Skin of body (tissue), 2 donors: ENCODE data around the gene PKIG. TPM values are rescaled to one million over a fixed set of nuclear protein-coding genes. Genes with fewer than 3 reads are reported as not detected.
"Not testable (repeated sequence)": the region's sequence is repeated elsewhere in the genome, so short reads cannot be mapped to it uniquely, and the experiment has no call there.

Experiments used
- DNase-seq: peaks from one replicate; lab custom pipeline; 2025; lab: John Stamatoyannopoulos, UW
- total RNA-seq: library from RNA; depleted of rRNA; stranded (reverse); fragments of >200 nt; gene quantifications from one replicate; pipeline ENCODE4 v1.2.3, GENCODE V29; 2014

PKIG gene
- total RNA-seq, 1 donor from 2014 or later, result 21.8 TPM

- peak; percentile 26 for DNase-seq
These were observed 55.4 kb downstream of the PKIG start for GRCh38 chr20:44637522-44638372.

- DNase-seq, result no peak
These were observed 58.1 kb downstream of the PKIG start for GRCh38 chr20:44640522-44640921.

GRCh38 chr20:44641325-44641724 is 58.9 kb downstream of the PKIG start:
- DNase-seq, result no peak

DNA sequence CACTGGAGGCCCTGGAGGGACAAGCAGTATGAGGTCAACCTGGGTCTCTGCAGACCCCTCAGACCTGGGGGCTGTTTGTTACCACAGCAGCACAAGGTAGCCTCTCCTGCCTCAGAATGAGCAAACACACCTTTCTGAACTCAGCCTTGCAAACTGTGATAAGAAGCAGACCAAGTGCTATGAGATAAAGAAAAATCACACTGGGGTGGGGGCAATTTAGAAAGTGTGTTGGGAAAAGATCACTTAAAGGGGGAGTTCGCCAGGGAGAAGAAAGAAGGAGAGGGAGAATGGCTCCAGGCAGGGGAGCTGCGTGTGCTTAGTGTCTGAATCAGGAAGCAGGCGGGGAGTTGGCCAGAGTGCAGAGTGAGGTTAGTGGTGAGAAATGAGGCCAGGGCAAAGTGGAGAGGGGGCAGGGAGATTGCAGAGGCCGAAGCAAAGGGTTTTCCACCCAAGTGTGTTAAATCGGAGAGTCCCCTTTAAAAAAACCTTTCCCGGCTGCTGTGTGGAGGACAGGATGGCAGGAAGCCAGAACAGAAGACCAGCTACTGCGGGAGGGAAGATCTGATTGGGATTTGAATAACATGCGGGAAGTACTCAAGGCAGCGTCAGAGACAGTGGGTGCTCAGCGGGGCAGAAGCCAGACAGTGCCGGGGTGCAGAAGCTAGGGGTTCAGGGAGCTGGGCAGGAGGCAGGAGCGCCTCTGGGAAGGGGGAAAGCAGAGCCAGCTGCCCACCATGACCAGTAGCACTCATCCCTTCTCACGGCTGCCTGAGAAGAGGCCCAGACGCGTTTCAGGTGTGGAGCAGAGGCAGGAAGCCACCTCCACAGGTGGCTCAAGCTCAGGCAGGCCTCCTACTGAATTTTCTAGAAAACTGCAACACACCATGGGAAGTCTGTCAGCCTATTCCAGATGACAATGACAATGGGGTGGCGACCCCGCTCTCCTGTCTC is 60.1 kb downstream of the PKIG start:
- DNase-seq, result peak; percentile 56

DNA sequence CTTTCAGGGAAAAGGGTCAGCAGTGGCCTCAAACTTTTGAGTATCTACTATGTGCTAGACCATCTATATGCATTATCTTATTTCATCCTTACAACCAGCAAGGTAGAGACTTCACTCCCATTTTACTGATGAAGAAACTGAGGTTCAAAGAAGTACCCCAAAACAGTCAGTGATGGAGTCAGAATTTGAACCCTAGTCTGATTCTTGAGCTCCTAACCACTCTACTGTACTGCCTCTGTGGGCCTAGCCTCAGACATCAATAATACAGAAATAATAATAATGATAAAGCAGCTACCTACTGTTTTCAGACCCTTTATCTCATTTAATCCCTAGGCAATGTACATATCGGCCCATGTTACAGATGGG is 60.8 kb downstream of the PKIG start:
- DNase-seq, result no peak

- peak; percentile 23 for DNase-seq
These were observed 61.3 kb downstream of the PKIG start for GRCh38 chr20:44643596-44644229.

DNA sequence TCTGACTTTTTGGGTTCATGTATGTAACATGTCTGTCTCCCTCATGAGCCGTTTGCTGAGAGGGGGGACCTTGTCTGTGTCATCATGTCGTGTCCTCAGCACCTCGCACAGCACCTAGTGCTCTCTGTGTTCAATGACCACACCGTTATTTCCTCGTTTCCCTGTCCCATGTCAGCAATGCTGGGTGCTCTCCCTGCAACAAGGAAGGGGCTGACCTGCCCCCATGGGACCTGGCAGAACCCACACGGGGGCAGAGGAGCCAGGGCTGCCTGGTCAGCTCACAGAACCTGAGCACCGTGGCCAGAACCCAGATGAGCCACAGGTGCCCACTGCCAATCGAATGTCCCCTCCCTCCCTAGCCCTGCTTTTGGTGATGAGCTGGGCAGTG is 61.8 kb downstream of the PKIG start:
- no peak for DNase-seq

GRCh38 chr20:44644667-44645131 is 62.3 kb downstream of the PKIG start:
- DNase-seq, result no peak

- DNase-seq, result no peak
These were observed 63.8 kb downstream of the PKIG start for GRCh38 chr20:44646023-44646640.

DNA sequence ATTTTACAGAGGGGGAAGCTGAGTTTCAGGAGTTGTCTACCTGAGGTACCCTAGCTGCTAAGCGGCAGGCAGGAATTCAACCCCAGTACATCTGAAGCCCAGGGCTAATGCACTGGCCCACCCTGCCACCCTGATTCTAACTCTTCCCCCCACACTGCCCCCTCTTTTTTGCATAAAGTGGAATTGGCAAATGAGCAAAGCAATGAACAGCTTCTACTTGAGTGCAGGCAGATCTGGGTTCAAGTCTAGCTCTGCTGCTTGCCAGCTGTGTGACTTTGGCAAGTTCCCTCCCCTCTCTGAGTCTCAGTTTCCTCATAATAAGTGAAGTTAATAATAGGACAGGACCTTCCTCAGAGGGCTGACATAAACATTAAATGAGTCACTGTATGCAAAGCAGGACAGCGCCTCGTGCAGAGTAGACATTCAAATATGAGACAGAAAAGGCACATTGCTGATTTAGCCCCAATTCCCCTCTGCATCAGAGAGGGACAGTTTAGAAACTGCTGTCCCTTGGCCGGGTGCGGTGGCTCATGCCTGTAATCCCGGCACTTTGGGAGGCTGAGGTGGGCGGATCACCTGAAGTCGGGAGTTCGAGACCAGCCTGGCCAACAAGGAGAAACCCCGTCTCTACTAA is 64.4 kb downstream of the PKIG start:
- DNase-seq, result no peak

- DNase-seq, result no peak
These were observed 65.7 kb downstream of the PKIG start for GRCh38 chr20:44648068-44648467.

DNA sequence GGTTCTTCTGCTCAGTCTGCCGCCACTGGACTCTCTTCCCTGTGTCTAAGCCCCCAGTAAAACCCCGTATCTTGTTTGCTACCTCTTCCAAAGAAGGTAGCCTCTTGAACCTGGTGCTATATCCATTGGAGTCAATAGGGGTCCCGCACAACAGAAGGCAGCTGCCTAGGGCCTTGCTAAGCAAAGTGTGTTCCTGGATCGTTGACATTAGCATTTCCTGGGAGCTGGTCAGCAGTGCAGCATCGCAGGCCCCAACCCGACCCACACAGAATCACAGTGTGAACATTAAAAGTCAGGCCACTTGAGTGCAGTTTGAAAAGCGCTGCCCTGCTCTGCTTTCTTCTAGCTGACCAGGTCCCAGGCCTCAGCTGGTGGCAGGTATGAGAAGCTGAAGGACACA is 66.2 kb downstream of the PKIG start:
- DNase-seq, result no peak

DNA sequence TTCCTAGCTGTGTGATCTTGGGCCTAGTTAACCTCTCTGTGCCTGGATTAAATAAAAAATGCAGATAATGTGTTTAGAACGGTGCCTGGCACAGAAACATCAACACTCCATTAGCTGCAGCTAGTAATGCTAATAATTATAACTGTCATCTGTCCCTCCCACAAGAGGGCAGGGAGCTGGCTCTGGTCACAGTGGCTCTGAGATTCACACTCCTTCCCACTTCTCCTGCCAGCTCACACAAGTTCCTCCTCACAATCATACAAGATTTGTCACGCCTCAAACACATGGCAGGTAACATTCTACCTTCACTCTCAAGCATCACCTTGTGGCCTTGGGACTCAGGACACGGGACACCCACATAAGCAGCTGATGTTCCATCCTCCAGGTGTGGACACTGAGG is 66.7 kb downstream of the PKIG start:
- DNase-seq, result no peak

DNA sequence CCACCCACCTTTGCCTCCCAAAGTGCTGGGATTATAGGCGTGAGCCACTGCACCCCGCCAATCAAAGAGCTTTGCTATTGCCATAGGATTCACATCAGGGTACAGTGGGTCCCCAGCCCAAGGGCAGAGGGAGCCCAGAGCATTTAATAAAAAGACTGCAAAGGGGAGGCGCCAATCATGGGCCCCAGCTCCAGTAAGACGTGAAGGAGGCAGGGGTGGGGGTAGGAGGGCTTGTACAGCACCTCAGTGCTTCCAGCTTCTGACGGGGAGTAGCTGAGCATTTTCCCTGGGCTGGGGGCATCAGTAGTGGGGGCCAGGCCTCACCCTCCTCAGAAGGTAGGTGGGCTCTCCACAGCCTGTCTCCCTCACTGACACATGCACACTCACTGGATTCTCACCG is 67.6 kb downstream of the PKIG start:
- DNase-seq, result no peak

DNA sequence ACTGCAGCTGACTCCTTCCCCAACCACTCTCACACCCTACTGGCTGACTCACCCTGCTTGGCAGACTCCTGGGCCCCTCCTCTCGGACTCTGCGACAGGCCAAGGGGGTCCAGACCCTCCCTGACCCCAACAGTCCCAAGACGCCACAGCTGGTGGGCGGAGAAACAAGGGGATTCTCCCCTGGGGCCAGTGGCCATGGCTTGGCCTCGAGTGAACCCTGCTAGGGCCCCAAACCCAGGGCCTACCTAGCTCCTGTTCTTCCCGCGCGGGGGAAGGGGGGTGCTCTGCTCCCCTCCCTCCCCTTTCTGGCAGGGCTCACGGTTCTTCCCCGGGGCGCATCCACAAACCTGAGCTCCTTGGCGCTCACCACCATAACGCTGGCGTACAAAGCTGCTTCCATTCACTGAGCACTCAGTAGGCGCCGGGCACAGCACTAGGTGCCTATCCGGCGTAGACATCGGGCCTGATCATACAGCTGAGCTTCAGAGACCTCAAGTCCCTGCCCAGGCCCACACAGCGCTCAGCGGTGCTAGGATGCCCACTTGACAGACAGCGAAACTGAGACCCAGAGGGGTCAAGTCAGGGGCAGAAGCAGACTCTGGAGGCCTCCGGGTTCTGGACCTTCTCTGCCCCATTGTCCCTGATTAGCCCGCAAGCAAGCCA is 68.5 kb downstream of the PKIG start:
- no peak for DNase-seq

GRCh38 chr20:44651434-44651683 is 69.0 kb downstream of the PKIG start:
- no peak for DNase-seq

- peak; percentile 46 for DNase-seq
These were observed 69.5 kb downstream of the PKIG start, which contains the start of gene ADA for GRCh38 chr20:44651684-44652423. Gene ADA (minus strand): TSS chr20:44651699. CDS start chr20:44651607, 92 bp downstream.

- no peak for DNase-seq
These were observed 71.2 kb downstream of the PKIG start for GRCh38 chr20:44653546-44653945.

DNA sequence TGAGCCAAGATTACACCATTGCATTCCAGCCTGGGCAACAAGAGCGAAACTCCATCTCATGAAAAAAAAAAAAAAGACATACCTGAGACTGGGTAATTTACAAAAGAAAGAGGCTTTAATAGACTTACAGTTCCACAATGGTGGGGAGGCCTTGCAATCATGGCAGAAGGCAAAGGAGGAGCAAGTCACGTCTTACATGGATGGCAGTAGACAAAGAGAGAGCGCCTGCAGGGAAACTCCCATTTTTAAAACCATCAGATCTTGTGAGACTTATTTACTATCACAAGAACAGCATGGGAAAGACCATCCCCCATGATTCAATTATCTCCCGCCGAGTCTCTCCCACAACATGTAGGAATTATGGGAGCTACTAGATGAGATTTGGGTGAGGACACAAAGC is 71.8 kb downstream of the PKIG start:
- not testable (repeated sequence) for DNase-seq

DNA sequence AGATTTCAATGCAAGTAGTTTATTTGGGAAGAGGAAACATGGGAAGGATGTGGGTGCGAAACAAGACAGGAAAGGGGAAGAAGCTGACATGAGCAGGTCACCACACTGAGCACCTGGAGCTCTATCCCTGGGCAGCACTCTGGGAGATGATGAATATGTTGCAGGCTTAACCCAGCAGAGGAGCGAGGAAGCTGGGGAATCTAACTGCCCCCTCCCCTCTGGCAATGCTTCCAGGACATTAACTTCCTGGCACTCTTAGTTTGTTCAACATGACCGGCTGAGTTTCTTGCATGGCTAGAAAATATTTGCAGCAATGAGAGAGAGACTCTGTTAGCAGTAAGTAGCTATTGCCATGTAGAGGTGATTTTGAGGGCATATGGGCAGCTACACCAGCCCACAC is 74.1 kb downstream of the PKIG start:
- DNase-seq, result no peak
